HG02588 (cell line): ENCODE measurements around the gene LAMA2.

Experiments used
- ATAC-seq: cut with Tn5 transposase; IDR thresholded peaks from one replicate; pipeline ENCODE4 v1.9.1; 2021; ENCODE audit warnings: mild to moderate bottlenecking, moderate library complexity; ENCODE audit not compliant: unreplicated experiment

Gene LAMA2

DNA sequence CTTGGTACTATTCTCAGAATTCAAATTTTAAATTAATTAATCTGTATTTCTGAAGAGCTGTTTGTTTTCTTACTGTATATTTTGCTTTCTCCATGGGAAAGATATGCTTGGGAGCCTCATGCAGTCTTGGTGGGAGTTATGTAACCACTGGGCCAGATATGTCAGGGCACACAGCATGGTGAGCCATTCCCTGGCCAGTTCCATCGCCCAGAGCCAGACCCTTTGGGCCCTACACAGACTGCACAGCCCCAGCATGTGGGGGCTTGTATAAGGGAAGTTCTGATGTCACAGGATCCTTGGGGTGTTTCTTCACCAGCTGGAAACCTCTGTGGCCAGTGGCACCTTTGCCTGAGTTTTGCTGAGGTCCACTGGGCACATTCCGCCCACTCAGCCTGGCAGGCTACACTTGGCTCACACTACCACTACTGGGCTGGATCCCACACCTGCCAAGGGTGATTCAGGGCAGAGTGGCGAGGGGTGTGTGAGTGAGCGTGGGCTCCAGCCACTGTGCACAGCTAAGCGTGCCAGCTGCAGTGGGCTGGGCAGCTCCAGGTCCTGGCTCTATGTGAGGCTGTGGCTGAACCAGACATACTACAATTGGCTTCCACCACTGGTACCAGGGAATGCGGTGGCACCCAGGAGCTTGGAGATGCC lies 533.5 kb downstream of the LAMA2 start:
- no peak for ATAC-seq

DNA sequence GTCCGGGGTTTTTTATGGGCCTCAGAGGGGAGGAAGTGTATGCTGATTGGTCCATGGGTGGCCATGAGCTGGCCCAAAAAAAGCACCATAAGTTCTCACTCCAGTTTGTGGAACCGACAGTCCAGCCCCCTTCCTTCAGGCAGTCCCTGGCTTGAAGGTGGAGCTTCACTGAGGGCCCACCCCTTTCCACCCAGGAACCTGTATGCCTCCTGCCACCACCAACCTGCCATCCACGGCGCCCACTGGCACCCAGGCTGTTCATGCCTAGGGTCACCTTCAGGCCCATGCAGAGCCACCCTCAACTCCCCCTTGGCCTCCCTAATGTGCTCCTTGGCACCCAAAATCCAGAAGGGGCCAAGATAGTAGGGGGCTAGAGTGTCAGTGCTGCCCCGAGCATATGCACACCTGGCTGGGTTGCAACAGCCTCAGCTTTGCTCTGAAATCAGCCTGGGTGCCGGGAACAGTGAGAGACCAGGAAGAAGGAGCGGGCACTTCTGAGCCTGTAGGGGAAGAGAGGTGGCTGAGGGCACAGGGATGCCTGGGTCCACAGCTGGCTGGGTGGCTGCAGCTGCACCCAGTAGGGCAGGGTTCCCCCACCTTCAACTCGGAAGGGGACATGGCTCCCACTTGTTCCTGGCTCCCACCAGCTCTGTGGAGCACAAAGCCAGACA lies 534.6 kb downstream of the LAMA2 start:
- no peak for ATAC-seq

DNA sequence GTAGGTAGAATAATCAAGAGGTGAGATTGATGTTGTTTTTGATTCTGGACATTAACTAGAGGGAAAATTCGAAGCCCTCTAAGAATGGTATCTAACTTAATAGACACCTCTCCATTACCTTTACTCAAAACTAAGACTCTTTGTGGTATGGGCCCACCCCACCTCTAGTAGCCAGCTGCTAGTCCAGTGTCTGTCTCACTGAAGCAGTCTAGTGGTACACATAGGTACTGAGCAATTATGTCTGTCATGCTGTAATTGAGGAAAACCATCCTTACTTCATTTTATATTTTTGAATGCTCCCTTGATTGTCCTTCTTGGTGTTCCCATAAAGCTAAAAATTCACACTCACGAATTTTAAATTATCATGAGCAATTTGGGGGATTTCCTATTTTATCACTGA lies 536.4 kb downstream of the LAMA2 start:
- ATAC-seq = no peak

DNA sequence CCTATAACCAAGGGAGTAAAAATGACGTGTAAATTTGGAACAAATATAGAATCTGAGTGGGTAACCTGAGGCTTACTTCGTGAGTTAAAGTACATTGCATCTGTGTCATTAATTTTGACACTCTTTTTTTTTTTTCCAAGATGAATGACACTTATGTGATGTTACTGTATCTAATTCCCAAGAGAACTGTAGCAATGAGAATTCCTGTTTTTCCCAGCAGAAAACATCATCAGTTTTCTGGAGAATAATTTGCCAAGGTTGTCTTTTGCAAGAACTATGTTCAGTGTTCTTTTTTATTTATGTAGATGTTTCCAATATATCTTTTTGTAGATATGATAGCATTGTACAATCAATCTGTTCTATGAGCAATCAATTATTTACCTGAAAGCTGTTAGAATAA lies 543.4 kb downstream of the LAMA2 start:
- no peak for ATAC-seq

DNA sequence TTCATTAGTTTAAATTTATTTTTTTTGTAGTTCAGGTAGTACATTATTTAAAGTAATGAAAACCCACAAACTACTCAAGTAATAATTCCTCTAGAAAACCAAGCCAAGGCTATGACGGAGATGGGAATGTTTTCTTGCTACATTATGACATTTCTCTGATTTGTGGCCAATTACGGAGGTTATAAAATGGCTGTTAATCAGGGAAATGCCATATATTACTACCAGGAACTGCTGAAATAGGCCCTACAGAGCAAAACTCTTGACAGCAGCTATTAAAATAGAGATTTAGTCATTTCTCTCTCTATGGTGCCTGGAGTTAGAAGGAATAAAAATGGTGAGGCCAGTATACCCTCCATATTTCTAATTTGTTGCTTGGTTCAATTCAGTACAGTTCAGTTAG lies 547.0 kb downstream of the LAMA2 start:
- ATAC-seq = no peak

DNA sequence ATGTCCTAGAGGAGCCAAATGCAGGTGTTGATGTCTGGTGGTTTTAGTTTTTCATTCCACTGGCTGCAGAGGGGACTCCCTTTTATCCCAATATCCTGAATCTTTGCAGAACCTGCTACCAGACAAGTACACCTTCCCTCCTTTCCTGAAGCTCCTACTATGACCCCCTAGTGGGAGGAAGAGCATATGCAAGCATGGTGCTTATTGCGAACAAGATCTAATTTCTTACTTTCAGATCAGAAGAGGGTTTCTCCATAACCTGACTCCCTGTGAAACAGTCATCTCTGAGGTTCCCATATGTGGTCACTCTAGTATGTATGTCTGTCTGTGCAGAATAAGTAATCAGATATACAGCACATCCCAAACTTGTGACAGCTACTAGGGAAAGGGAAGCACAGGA lies 549.8 kb downstream of the LAMA2 start:
- ATAC-seq = no peak

DNA sequence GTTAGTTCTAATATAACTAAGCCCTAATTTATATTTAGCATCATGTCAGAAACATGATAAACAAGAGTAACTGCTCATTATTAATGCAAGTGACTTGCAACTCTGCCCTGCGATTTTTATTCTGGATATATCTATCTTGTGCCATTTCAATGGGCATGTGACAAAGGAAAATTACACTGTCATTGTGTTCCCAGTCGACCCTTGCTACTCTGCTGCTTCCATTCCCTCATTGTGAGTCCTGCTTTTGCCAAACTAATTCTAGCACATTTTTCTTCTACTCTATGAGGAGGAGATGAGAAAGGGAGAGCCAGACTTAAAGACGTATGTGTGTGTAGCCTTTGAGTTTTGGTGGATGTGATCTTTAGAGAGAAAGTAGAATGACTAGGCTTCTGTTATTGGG lies 551.2 kb downstream of the LAMA2 start:
- no peak for ATAC-seq

DNA sequence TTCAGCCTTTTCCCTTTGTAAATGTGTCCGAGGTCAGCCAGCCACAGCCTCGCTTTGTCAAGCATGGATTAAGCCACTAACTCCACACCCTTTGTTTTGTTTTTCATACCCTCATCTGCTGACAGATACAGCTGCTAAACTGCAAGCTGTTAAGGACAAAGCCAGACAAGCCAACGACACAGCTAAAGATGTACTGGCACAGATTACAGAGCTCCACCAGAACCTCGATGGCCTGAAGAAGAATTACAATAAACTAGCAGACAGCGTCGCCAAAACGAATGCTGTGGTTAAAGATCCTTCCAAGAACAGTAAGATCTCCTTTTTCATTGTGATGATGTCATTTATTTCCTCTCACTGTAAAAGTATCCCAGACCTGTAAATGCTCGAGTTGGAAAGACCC lies 557.8 kb downstream of the LAMA2 start:
- no peak for ATAC-seq

DNA sequence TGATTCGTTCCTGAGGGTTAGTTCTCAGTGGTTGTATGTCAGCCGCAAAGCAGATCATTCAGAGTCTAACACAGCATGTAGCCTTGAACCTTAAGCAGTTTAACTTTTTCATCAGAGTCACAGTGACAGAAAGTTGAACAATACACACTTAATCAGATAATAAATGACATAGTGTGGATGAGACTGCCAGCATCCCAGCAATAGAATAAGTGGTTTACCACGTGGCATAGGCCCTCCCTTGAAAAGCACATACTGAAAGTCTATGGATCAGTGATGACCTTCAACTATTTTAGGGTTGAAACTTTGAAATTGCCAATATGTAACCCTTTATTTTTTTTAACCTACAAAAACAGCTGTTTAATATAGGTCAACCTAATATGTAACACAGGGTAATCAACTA lies 561.7 kb downstream of the LAMA2 start:
- no peak for ATAC-seq

DNA sequence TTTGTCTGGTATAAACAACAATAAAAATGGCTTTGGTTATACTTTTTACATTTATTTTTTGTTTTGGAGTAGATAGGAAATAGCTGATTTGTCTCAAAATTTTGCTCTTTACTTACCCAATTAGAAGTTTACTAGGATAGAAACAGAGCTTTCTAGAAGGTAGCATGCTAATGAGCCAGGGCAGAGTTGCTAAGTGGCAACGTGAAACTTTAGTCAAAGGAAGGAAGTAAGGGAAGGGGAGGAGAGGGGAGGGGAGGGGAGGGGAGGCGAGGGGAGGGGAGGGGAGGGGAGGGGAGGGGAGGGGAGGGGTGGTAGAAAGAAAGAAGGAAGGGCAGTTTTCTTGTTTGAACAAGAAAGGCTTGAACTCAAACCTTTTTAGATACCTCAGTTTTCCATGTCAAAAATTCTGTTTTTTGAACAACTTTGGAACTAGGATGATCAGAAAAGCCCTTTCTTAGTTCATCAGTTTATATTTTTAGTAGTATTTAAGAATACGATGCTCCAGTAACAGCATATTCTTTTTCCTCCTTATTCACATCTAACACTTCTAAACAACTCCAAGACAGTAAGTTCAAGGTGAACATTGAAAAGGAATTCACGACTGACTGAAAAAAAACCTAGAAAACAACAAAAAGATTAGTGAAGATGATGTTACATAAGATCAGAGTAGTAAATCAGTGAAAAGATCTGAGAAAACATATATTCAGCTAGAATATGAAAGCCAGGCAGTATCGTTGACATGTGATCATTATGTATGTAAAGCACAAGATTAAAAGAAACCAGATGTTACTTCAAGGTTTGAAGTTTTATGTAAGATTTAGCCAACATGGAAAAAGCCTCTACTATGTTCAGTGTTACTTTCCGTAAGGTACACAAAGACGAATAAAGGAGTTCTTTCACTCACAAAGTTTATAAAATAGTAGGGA lies 563.6 kb downstream of the LAMA2 start:
- ATAC-seq = no peak

DNA sequence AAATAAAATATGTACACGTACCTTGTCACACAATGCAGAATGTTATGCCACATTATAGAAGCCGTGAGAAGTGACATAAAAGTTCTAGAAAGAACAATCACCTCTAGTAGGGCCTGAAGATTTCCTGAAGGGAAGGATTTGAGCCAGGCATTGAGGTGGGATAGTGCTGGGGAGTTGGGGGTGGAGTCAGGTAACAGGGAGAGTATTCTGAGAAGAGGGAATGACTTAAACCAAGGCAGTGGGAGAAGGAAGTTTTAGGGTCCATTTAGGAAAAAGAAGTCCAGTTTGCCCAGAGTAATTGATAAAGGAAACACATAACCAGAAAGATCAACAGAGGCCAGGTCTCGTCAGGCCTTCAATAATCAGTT lies 564.2 kb downstream of the LAMA2 start:
- ATAC-seq = no peak

DNA sequence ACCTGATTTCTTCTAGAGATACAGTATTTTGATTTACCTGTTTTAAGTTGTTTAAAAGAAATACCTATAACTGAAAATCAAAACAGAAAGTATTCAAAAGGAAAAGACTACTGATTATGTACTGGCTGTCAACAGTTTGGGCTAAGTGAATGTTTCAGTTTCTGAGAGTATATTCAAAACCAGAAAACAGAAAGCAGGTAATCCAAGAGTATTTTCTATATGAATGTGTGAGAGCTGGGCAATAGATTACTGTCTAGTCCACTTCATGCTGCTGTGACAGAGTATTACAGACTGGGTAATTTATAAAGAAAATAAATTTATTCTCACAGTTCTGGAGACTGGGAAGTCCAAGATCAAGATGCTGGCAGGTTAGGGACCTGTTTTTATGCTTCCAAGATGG lies 566.0 kb downstream of the LAMA2 start:
- peak; percentile 100 for ATAC-seq

DNA sequence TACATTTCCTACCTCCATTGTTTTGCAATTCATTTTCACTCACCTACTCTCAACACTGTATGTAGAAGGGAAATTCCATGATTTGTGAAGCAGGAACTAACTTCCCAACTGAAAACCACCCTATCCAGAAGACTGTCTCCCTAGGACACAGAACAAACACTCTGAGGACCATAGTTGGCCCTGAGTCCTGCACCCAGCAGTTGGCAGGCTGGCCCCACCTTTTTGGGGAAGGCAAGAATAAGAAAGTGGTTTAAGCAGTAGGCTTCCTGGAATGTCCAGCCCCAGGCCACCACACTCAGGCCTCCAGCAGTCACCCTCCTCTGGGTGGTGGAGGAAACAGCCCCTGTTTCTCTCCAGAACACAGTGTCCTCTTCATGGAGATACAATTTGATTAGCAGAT lies 568.2 kb downstream of the LAMA2 start:
- no peak for ATAC-seq

DNA sequence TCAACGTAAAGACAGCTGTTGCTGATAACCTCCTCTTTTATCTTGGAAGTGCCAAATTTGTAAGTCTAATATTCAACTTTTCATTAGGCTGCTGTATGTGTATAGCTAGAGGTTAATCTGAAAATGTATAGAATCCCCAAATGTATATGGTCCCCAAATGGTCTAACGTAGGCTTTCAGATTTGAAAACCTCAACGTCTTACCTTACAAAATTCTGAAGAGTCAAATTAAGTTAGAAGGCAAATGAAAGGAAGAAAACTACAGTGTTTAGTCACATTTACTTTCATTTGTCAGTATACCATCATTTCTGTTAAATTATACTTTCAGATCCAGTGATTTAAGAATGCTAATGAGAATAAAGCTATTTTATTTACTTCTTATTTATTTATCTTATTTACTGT lies 570.1 kb downstream of the LAMA2 start:
- ATAC-seq = no peak

DNA sequence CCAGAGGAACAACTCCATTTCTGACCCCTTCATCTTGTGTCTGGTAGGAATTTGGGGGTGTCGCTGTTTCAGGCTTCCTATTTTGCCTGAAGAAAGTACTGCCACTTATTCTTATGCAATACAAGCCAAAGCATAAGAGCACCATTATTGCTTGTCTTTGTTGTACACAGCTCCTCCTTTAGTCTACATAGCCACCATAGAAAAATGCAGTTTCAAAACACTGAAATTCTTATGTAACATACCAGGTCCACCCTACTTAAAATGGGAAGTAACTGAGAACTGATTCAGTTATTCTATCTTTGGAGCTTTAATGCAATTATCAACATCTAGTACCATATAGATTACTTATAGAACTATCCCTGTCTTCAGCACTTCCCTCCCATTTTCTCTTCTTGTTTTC lies 571.5 kb downstream of the LAMA2 start:
- ATAC-seq = no peak

DNA sequence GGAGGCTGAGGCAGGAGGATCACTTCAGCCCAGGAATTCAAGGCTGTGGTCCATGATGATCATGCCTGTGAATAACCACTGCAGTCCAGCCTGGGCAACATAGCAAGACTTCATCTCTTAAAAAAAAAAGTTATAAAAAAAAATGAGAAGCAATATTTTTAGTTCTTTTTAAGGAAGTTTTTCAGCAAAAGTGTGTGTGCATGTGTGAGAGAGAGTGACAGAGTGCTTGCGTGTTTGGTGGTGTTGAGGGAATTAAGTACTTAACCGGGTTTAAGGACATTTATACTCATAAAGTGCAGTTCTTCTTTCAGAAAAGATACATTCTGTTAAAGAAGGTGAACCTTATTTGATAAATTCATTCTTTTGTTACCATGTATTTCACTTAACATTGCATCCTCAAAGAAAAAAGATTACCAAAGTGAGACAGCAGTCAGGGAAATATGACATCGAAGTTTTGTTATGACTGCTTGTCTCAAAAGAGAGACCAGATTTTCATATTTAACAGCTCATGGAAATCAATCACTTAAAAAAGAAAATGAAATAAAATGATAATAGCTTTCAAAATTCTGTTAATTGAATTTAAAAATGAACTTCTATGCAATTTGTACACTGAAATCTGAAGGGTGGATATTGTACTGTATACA lies 572.3 kb downstream of the LAMA2 start:
- no peak for ATAC-seq

DNA sequence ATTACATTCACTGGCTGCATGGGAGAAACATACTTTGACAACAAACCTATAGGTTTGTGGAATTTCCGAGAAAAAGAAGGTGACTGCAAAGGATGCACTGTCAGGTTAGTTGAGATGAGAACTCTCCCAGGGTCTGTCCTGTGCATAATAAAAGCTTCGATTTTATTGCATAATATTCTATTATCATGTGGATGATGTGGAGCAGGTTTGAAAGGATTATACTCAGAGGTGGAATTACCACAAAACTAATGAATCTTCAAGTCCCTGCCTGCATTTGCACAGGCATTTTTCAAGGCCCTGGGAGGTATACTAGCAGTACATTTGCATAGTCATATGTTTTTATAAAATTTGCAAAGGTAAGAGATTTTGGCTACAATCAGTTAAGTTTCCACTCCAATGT lies 577.3 kb downstream of the LAMA2 start:
- ATAC-seq = no peak

DNA sequence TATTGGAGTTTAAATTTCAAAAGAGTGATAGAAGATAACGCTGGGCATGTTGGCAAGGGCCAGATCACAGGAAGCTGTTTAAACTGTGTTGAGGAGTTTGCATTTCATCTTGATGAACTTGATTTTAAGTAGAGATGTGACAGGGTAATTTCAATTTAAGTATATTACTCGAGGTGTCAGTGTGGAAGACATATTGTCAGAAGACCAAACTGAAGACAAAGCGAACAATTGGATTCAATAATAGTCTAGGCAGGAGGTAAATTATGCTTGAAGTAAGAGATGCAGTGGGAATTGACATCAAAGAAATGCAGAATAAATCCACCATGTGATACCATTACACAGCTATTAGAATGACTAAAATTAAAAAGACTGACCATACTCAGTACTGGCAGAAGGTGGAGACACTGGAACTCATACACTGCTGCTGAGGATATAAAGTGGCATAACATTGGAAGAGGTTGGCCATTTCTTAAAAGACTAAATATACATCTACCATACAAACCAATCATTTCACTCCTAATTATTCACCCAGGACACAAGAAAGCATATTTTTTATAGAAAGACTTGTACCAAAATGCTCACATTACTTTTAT lies 586.2 kb downstream of the LAMA2 start:
- no peak for ATAC-seq

DNA sequence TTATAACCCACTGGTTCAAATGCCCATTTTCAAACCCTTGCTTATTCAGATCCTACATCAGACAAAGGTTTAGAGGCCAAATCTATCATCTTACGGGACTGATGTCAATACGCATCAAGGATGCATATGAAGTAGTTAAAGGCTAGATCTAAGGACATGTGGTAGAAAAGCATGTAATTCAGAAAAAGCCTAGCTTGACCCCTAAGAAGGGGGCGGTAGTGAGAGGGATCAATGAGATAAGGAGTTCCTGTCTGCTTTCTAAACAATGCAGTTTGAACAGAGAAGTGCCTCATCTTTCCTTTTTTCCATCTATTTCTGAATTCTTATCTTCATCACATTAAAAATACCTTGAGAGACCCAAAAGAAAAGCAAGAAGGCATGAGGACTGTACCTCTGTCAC lies 589.3 kb downstream of the LAMA2 start:
- ATAC-seq = no peak

DNA sequence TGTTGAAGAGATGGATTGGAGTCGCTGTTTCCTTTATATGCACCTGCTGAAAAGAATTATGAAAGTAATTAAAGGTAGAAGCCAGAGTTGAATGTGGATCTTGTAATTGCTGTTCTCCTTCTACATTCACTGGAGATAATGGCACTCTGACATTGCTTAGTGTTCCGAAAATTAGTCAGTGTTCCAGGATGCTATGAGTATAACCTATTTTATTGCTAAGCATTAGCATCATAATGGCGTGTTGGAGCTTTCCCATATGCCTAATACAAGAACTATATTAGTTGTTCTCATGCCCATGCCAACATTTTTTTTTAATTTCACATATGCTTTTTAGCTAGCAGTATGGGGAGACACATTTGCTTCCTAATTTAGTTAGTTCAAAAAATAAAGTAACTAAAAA lies 590.6 kb downstream of the LAMA2 start:
- no peak for ATAC-seq
